ENCODE measurements around the gene EXTL1.

EXTL1 gene

DNA sequence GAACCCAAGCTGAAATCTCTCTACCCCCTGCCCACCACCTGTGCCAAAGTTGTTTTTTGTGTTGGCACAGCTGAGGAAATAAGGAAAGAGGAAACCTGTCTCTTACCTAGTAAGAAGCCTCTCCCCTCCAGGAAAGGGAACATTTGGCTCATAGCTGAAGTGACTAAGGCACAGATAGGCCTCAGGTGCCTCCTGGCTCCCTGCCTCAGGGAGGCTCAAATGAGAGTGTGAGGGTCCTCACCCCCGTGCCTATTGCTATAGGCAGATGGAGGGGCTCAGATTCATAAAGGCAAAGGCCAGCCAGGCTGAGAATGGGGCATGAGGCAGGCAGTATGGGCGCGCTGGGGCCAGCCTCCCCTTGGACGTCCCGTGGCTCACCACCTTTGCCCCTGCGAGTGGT lies 16.9 kb downstream of the EXTL1 start:
- peak overlapping the region in 2 of 3 experiments; percentile 17 to 53 for H3K4me3 Mint-ChIP-seq
- no peaks in the 10 kb centered on the region for H3K4me1 Mint-ChIP-seq

DNA sequence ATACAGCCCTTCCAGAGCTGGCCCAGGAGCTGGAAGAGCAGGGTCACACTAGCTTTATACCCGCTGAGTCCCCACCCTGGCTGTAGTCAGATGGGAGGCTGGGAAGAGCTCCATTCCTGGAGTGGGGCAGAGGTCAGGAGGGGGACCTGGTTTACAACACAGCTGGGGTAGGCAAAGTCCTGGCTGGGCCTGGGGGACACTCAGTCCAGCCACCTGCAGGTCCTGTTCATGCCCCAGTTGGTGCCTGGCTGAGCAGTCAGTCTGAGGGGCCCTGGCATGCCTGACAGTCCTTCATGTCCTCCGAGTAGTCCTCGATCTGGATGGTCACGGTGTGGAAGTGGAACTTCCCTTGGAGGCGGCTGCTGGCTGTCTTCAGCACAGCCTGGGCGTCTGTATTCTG lies 17.3 kb downstream of the EXTL1 start:
- Mint-ChIP-seq H3K27me3 (ENCODE audit: low read depth) (peaks cover 55% of the 10 kb centered on the region), H3K9me3 (no peaks in the 10 kb centered on the region), H3K4me3 (no peak overlapping the region), H3K4me1 (no peaks in the 10 kb centered on the region), H3K27ac (no peak overlapping the region), H3K36me3 (ENCODE audit: low read depth) (no peaks in the 10 kb centered on the region)
- TF ChIP-seq, protein P1, sequence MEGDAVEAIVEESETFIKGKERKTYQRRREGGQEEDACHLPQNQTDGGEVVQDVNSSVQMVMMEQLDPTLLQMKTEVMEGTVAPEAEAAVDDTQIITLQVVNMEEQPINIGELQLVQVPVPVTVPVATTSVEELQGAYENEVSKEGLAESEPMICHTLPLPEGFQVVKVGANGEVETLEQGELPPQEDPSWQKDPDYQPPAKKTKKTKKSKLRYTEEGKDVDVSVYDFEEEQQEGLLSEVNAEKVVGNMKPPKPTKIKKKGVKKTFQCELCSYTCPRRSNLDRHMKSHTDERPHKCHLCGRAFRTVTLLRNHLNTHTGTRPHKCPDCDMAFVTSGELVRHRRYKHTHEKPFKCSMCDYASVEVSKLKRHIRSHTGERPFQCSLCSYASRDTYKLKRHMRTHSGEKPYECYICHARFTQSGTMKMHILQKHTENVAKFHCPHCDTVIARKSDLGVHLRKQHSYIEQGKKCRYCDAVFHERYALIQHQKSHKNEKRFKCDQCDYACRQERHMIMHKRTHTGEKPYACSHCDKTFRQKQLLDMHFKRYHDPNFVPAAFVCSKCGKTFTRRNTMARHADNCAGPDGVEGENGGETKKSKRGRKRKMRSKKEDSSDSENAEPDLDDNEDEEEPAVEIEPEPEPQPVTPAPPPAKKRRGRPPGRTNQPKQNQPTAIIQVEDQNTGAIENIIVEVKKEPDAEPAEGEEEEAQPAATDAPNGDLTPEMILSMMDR (IDR thresholded peaks at IDR 0.05; ENCODE audit: unreplicated experiment in 3 of 3) = no peak

More for the DNA sequence above, 16.9 kb downstream of the EXTL1 start:
- H3K9me3 Mint-ChIP-seq = no peaks in the 10 kb centered on the region
- TF ChIP-seq, protein P1 (IDR thresholded peaks at IDR 0.05; ENCODE audit: unreplicated experiment in 3 of 3) = no peak
- H3K27ac Mint-ChIP-seq = no peak overlapping the region
- H3K36me3 Mint-ChIP-seq (ENCODE audit: low read depth) = no peaks in the 10 kb centered on the region
- H3K27me3 Mint-ChIP-seq (ENCODE audit: low read depth) = peaks cover 52% of the 10 kb centered on the region

DNA sequence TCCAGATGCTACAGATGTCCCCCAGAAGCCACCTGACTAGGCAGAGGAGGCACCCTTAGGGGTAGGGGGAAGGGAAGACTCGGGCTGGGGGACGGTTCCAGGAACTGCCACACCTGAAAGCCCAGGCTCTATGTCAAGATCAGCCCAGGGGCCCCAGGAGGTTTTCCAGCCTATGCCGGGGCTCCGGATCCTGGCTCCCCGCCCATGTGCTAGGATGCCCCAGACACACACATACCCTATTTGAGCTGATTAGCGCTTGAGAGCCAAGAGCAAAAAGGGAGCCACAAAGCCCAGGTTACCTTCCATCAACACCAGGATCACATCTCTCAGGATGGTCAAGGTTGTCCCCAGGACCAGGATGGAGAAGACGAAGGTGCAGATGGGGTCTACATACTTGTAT lies 19.8 kb downstream of the EXTL1 start:
- H3K27me3 Mint-ChIP-seq (ENCODE audit: low read depth) = peaks cover 67% of the 10 kb centered on the region
- H3K9me3 Mint-ChIP-seq = no peaks in the 10 kb centered on the region
- no peak overlapping the region for H3K27ac Mint-ChIP-seq
- TF ChIP-seq, protein P1 (IDR thresholded peaks at IDR 0.05; ENCODE audit: unreplicated experiment in 3 of 3) = no peak
- no peak overlapping the region for H3K4me3 Mint-ChIP-seq
- H3K4me1 Mint-ChIP-seq = no peaks in the 10 kb centered on the region
- no peaks in the 10 kb centered on the region for H3K36me3 Mint-ChIP-seq (ENCODE audit: low read depth)

DNA sequence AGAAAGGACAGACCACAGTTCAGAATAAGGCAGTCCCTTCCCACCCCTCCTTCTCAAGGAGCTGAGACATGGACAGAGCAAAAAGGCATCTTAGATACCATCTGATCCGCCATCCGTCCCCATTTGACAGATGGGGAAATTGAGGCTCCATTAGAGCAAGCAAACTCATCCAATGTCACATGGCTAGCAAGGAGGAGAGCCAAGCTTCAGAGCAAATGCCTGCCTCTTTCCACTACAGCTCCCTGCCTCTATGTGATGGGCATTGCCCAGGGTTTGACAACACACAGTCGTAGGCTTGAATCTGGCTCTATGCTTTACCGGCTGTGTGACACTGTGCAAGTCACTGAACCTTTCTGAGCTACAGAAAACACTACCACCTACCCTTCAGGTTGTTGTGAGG lies 20.4 kb downstream of the EXTL1 start:
- TF ChIP-seq, protein P1 (IDR thresholded peaks at IDR 0.05; ENCODE audit: unreplicated experiment in 3 of 3) = no peak
- H3K36me3 Mint-ChIP-seq (ENCODE audit: low read depth) = no peaks in the 10 kb centered on the region
- no peak overlapping the region for H3K4me3 Mint-ChIP-seq
- no peaks in the 10 kb centered on the region for H3K9me3 Mint-ChIP-seq
- no peak overlapping the region for H3K27ac Mint-ChIP-seq
- H3K27me3 Mint-ChIP-seq (ENCODE audit: low read depth) = peaks cover 73% of the 10 kb centered on the region
- H3K4me1 Mint-ChIP-seq = no peaks in the 10 kb centered on the region

DNA sequence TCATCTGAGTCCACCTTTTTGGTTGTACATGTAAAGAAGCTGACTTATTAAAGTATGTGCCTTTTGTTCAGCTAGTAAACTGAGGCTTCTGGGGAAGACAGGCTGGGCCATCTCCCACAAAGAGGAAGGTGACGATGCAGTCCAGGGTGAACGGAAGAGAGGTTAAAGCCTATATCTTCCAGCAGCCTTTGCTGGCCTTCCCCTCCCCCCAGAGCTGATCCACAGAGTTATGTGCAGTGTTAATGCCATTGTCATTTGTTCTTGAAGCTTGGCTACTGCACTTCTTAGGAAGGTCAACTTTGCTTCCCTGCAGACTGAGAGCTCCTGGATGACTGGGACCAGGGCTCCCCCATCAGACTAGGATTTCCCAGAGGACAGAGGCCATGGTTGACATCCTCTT lies 22.2 kb downstream of the EXTL1 start:
- peaks cover 85% of the 10 kb centered on the region for H3K27me3 Mint-ChIP-seq (ENCODE audit: low read depth)
- no peak overlapping the region for H3K4me3 Mint-ChIP-seq
- H3K9me3 Mint-ChIP-seq = no peaks in the 10 kb centered on the region
- H3K36me3 Mint-ChIP-seq (ENCODE audit: low read depth) = no peaks in the 10 kb centered on the region
- no peak overlapping the region for H3K27ac Mint-ChIP-seq
- H3K4me1 Mint-ChIP-seq = no peaks in the 10 kb centered on the region
- TF ChIP-seq, protein P1 (IDR thresholded peaks at IDR 0.05; ENCODE audit: unreplicated experiment in 3 of 3) = no peak

DNA sequence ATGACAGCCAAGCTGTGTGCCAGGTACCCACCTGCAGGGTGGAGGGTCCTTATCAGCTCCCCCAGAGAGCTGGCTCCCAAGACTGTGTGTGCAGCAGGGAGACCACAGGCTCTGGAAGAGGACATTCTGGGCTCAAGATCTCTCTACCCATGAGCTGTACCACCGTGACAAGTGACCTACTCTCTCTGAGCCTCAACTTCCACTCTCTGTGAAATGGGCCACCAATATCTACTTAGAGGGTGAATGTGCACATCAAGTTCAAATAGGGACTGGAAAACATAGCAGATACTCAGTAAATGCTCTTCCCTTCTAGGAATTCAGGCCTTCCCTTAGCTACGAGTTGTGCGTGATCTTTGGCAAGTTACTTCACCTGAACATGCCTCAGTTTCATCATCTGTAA lies 22.8 kb downstream of the EXTL1 start:
- TF ChIP-seq, protein P1 (IDR thresholded peaks at IDR 0.05; ENCODE audit: unreplicated experiment in 3 of 3) = no peak

More for the DNA sequence above, 22.8 kb downstream of the EXTL1 start:
- H3K4me3 Mint-ChIP-seq = no peak overlapping the region
- no peaks in the 10 kb centered on the region for H3K36me3 Mint-ChIP-seq (ENCODE audit: low read depth)
- no peaks in the 10 kb centered on the region for H3K9me3 Mint-ChIP-seq
- H3K4me1 Mint-ChIP-seq = no peaks in the 10 kb centered on the region
- H3K27ac Mint-ChIP-seq = no peak overlapping the region
- peaks cover 88% of the 10 kb centered on the region for H3K27me3 Mint-ChIP-seq (ENCODE audit: low read depth)
